Tibial artery (tissue), 4 donors: ENCODE results near the gene AKAP6.

Source experiments
- DNase-seq, 2 donors: peaks; one replicate each; pipeline ENCODE4 v3.0.0-alpha.2; 2019
- H3K27ac ChIP-seq, 2 donors: fragments of 200-600 bp; sonication (generic) in 1 of 2; 1 replicate in 1 of 2; 2 replicates in 1 of 2; pipeline ENCODE4 v1.5.1; 2018 to 2019; ENCODE audit warnings: mild to moderate bottlenecking in 1 of 2
- H3K27me3 ChIP-seq, 2 donors: fragments of 200-600 bp; sonication (generic) in 1 of 2; one replicate each; pipeline versions ENCODE4 v1.5.1 to v1.6.0; 2016 to 2019
- H3K36me3 ChIP-seq, 3 donors: fragments of 200-600 bp; sonication (generic) in 2 of 3; one replicate each; pipeline ENCODE4 v1.5.1; 2016 to 2019; ENCODE audit warnings: mild to moderate bottlenecking in 2 of 3
- H3K4me1 ChIP-seq, 4 donors: fragments of 200-600 bp; sonication (generic) in 2 of 4; 1 replicate in 3 of 4; 2 replicates in 1 of 4; pipeline ENCODE4 v1.5.1; 2016 to 2019
- H3K4me3 ChIP-seq, 2 donors: fragments of 200-600 bp; sonication (generic) in 1 of 2; 1 replicate in 1 of 2; 2 replicates in 1 of 2; pipeline ENCODE4 v1.5.1; 2018 to 2019; ENCODE audit warnings: mild to moderate bottlenecking in 2 of 2
- H3K9me3 ChIP-seq, 3 donors: fragments of 200-600 bp; sonication (generic) in 1 of 3; one replicate each; pipeline ENCODE4 v1.5.1; 2016 to 2019
- intact Hi-C: fragments of 100-400 bp; cut with DNase I; formaldehyde crosslinking; loops from one replicate; pipeline ENCODE4 v1.15.0; 2023; ENCODE audit warnings: low total_unique reads
- TF ChIP-seq, protein P1 (sequence below), 2 experiments: fragments of 200-600 bp in 1 of 2; fragments of 450-650 bp in 1 of 2; IDR thresholded peaks; one replicate each; pipeline ENCODE4 v1.5.1; 2017 to 2019; ENCODE audit warnings: antibody characterized with exemption in 2 of 2, mild to moderate bottlenecking in 1 of 2, moderate library complexity in 1 of 2

Gene AKAP6, protein sequence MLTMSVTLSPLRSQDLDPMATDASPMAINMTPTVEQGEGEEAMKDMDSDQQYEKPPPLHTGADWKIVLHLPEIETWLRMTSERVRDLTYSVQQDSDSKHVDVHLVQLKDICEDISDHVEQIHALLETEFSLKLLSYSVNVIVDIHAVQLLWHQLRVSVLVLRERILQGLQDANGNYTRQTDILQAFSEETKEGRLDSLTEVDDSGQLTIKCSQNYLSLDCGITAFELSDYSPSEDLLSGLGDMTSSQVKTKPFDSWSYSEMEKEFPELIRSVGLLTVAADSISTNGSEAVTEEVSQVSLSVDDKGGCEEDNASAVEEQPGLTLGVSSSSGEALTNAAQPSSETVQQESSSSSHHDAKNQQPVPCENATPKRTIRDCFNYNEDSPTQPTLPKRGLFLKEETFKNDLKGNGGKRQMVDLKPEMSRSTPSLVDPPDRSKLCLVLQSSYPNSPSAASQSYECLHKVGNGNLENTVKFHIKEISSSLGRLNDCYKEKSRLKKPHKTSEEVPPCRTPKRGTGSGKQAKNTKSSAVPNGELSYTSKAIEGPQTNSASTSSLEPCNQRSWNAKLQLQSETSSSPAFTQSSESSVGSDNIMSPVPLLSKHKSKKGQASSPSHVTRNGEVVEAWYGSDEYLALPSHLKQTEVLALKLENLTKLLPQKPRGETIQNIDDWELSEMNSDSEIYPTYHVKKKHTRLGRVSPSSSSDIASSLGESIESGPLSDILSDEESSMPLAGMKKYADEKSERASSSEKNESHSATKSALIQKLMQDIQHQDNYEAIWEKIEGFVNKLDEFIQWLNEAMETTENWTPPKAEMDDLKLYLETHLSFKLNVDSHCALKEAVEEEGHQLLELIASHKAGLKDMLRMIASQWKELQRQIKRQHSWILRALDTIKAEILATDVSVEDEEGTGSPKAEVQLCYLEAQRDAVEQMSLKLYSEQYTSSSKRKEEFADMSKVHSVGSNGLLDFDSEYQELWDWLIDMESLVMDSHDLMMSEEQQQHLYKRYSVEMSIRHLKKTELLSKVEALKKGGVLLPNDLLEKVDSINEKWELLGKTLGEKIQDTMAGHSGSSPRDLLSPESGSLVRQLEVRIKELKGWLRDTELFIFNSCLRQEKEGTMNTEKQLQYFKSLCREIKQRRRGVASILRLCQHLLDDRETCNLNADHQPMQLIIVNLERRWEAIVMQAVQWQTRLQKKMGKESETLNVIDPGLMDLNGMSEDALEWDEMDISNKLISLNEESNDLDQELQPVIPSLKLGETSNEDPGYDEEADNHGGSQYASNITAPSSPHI (N-terminal part only)

DNA sequence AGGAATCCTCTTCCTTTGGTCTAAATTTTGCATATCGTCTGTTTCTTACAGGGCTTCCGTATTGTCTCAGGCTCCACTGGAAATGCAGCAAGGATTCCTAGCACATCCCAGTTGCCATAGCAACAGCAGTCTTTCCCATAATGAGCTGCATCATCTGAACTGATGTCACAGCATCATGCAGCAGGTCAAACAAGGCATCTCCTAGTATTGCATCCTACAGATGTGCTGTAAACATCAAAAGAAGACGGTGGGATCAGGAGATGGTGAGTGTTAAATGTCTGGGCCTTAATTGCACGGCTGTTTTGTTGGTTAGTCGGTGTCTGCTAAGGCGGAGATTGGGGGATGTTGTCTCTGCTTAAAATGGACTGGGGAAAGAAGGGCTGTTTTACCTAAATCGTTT is at the start of gene AKAP6:
TSS of gene AKAP6 (plus strand) at position 153 of the 400 bp plus-strand sequence. CDS start 104,196 bp downstream, outside the sequence.
- Histone ChIP-seq H3K4me3 (no peak within 1 kb of the TSS), H3K36me3 (no peaks in the 10 kb centered on the region), H3K27ac (no peak within 1 kb of the TSS), H3K4me1 (no peaks in the 10 kb centered on the region), H3K27me3 (no peaks in the 10 kb centered on the region), H3K9me3 (no peaks in the 10 kb centered on the region)
- TF ChIP-seq, protein P1, sequence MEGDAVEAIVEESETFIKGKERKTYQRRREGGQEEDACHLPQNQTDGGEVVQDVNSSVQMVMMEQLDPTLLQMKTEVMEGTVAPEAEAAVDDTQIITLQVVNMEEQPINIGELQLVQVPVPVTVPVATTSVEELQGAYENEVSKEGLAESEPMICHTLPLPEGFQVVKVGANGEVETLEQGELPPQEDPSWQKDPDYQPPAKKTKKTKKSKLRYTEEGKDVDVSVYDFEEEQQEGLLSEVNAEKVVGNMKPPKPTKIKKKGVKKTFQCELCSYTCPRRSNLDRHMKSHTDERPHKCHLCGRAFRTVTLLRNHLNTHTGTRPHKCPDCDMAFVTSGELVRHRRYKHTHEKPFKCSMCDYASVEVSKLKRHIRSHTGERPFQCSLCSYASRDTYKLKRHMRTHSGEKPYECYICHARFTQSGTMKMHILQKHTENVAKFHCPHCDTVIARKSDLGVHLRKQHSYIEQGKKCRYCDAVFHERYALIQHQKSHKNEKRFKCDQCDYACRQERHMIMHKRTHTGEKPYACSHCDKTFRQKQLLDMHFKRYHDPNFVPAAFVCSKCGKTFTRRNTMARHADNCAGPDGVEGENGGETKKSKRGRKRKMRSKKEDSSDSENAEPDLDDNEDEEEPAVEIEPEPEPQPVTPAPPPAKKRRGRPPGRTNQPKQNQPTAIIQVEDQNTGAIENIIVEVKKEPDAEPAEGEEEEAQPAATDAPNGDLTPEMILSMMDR (IDR thresholded peaks at IDR 0.05) = no peak
- DNase-seq = no peak
- intact Hi-C loops = no loop called here

DNA sequence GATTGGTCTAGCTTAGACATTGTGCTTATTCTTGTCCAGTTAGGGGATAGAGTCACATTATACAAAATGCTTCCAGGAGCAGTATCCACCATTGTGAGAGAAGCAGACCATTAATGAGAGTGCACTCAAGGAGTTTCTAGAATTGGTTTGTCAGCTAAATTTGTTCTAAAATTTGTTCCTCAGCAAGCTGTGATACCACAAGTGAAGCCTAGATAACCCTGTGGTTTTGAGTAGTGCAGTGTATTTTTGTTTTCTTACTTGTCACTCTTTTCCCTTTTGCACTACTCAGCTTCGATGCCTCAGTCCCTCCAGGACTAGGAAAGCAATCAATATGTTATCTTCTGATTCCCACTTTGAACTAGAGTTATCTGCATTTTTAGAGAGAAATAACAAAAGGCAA is 42.5 kb upstream of the AKAP6 start:
- no peaks in the 10 kb centered on the region for H3K36me3 ChIP-seq
- intact Hi-C loops = no loop called here
- no peaks in the 10 kb centered on the region for H3K27me3 ChIP-seq
- H3K4me3 ChIP-seq = no peak overlapping the region
- H3K9me3 ChIP-seq = peaks cover 0 to 12% (median 0%) of the 10 kb centered on the region in 3 donors
- TF ChIP-seq, protein P1 (IDR thresholded peaks at IDR 0.05) = no peak
- no peak for DNase-seq
- H3K4me1 ChIP-seq = no peaks in the 10 kb centered on the region
- H3K27ac ChIP-seq = no peak overlapping the region

DNA sequence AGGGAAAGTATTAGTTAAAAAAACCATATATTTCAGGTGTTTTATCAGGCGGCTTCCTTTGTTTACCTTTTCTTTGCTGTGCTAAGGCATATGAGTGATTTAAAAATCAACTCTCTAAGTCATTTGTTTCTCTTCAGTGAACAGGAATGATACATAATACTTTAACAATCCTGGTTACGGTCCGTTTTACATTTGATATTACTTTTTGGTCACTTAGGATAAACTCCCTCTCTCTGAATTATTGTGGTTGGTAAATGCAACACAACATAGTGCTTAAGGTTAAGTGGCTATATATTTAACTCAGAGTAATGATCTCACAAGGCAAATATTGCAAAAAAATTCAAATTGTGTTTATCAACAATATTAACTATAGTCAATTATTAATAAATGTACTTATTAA is 32.7 kb upstream of the AKAP6 start:
- intact Hi-C loops = no loop called here

DNA sequence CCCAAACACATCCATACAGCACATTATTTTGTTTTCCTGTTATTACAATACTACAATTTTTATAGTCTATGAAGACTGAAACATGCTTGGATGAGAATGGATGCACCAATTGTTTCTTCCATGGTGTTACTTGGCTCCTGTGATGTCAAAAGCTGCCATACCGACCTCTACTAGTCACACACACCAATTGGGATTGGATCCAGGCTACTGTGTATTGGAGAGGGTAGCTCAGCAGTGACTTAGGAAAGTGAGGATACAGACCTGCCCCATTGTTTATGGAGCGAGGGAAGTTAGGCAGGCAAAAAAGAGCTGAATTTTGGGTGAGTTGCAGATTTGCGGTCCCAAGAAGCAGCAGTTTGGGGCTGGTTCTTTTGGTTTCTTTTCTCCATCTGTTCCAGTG is 30.8 kb upstream of the AKAP6 start:
- Histone ChIP-seq H3K4me3 (no peak overlapping the region), H3K9me3 (no peaks in the 10 kb centered on the region), H3K36me3 (no peaks in the 10 kb centered on the region), H3K27ac (no peak overlapping the region), H3K4me1 (no peaks in the 10 kb centered on the region), H3K27me3 (no peaks in the 10 kb centered on the region)
- TF ChIP-seq, protein P1 (IDR thresholded peaks at IDR 0.05) = no peak
- DNase-seq = no peak
- intact Hi-C loops = no loop called here

More for the DNA sequence above, 32.7 kb upstream of the AKAP6 start:
- H3K27me3 ChIP-seq = no peaks in the 10 kb centered on the region
- H3K9me3 ChIP-seq = no peaks in the 10 kb centered on the region
- H3K36me3 ChIP-seq = no peaks in the 10 kb centered on the region
- TF ChIP-seq, protein P1 (IDR thresholded peaks at IDR 0.05) = no peak
- no peak overlapping the region for H3K4me3 ChIP-seq
- H3K4me1 ChIP-seq = no peaks in the 10 kb centered on the region
- no peak overlapping the region for H3K27ac ChIP-seq
- DNase-seq = no peak

DNA sequence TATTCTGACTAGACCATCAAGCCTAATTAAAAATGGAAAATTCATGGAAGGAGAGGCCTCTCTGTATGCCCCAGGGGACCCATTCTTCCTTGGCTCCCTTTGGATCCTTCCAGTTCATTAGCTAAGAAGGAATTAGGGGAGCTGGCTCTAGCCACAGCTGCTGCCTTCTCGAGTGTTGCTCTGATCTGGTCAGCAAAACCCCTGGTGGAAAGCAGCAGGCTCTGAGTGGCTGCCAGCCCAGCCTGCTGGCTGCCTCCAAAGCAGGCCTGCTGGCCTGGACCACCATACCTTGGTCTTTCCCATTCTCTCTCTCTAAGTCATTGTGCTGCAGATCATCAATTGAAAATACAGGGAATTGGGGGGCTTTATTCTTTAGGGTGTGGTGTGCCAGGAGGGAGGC is 29.0 kb upstream of the AKAP6 start:
- TF ChIP-seq, protein P1 (IDR thresholded peaks at IDR 0.05) = no peak
- intact Hi-C loops = no loop called here
- H3K27me3 ChIP-seq = no peaks in the 10 kb centered on the region
- no peak for DNase-seq
- no peaks in the 10 kb centered on the region for H3K36me3 ChIP-seq
- H3K27ac ChIP-seq = no peak overlapping the region
- H3K4me3 ChIP-seq = no peak overlapping the region
- H3K9me3 ChIP-seq = no peaks in the 10 kb centered on the region
- H3K4me1 ChIP-seq = no peaks in the 10 kb centered on the region
